GM13976 (cell line): ENCODE results near the gene CD99L2.
A peak's percentile ranks its signal among the peaks of the same experiment; 100 is the strongest.
"Not testable (repeated sequence)": the region's sequence is repeated elsewhere in the genome, so short reads cannot be mapped to it uniquely, and the experiment has no call there.

Source experiments
- DNase-seq: peaks from one replicate; pipeline ENCODE4 v3.0.0; 2012; ENCODE audit warnings: low spot score
- in situ Hi-C: fragments of 300-500 bp; cut with MboI; formaldehyde crosslinking; loops from one replicate; pipeline ENCODE4 v1.12.0; 2022; ENCODE audit warnings: low sequenced_read_pairs, mixed read lengths, inconsistent platforms; ENCODE audit not compliant: unreplicated experiment
- TF ChIP-seq, protein P1 (sequence below): IDR thresholded peaks from 2 replicates; pipeline ENCODE4 v1.5.1; 2012; ENCODE audit warnings: borderline replicate concordance, mild to moderate bottlenecking; ENCODE audit not compliant: insufficient read depth; ENCODE audit errors: extremely low read depth, missing control alignments, control extremely low read depth

Gene CD99L2

DNA sequence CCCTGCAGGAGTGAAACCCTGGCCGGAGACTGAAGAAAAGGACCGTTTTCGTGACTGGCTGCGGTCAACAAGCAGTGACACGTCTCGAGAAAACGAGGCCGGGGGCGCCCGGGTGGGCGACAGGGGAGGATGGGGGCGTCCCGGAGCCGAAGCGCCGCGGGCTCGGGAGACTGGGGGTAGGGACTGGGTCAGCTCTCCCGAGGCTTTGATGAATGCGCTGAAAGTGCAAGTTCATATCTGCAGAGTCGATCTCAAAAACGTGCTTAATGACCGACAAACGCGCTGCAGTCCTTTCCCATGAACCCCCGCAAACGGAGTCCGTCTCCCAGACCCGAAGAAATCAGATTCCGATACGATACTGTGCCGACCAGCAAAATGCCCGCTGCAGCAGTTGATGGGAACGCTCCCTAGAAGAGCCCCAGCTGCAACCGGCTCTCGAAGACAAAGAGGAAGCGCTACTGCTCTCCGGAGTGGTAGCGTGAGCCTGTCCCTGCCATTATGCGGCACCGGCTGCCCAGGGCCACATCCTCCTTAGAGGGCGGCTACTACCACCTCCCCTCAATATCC, 806 bp upstream of the CD99L2 start:
- in situ Hi-C loops: no loop called here
- TF ChIP-seq, protein P1, sequence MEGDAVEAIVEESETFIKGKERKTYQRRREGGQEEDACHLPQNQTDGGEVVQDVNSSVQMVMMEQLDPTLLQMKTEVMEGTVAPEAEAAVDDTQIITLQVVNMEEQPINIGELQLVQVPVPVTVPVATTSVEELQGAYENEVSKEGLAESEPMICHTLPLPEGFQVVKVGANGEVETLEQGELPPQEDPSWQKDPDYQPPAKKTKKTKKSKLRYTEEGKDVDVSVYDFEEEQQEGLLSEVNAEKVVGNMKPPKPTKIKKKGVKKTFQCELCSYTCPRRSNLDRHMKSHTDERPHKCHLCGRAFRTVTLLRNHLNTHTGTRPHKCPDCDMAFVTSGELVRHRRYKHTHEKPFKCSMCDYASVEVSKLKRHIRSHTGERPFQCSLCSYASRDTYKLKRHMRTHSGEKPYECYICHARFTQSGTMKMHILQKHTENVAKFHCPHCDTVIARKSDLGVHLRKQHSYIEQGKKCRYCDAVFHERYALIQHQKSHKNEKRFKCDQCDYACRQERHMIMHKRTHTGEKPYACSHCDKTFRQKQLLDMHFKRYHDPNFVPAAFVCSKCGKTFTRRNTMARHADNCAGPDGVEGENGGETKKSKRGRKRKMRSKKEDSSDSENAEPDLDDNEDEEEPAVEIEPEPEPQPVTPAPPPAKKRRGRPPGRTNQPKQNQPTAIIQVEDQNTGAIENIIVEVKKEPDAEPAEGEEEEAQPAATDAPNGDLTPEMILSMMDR: no peak
- peak; percentile 45 for DNase-seq

GRCh38 chrX:150897421-150898320, 797 bp downstream of the CD99L2 start:
- TF ChIP-seq, protein P1: no peak

GRCh38 chrX:150896632-150897031, 1.8 kb downstream of the CD99L2 start:
- no peak for DNase-seq
- TF ChIP-seq, protein P1: no peak
- in situ Hi-C loops: no loop called here

More at GRCh38 chrX:150897421-150898320, 797 bp downstream of the CD99L2 start:
- in situ Hi-C loops: no loop called here
- DNase-seq: no peak

DNA sequence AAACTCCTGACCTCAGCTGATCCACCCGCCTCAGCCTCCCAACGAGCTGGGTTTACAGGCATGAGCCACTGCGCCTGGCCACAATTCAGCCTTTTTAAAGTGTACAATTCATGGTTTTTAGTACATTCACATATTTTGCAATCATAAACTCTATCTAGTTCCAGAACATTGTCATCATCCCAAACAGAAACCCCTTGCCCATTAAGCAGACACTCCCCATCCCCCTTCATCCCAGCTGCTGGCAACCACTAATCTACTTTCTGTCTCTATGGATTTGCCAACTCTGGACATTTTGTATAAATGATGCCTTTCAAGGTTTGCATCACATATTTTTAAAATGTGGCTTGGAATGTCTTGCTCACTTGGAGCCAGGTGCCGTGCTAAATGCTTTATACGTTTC, 4.5 kb downstream of the CD99L2 start:
- TF ChIP-seq, protein P1: no peak
- no peak for DNase-seq
- in situ Hi-C loops: no loop called here

- TF ChIP-seq, protein P1: no peak
- in situ Hi-C loops: no loop called here
- DNase-seq: no peak
Measured at GRCh38 chrX:150889131-150889530, 9.3 kb downstream of the CD99L2 start.

DNA sequence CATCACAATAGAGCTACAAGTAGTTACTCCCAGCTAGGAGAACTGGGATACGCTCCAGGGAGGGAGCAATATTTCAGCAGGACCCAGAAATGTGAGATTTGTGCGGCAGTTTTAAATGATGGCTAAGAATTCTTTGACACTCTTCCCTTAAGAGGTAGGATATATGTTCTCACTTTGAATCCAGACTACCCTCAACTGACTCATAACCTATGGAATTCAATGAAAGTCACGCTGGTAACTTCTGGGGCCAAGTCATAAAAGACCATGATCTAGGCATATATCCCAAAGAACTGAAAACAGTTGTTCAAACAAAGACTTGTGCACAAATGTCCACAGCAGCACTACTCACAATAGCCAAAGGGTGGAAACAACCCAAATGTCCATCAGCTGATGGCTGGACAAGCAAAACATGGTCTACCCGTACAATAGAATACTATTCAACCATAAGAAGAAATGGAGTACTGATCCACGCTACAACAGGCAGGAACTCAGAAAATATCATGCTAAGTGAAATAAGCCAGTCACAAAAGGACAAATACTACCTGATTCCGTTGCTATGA, 10.5 kb downstream of the CD99L2 start:
- in situ Hi-C loops: no loop called here
- DNase-seq: no peak
- TF ChIP-seq, protein P1: no peak

- DNase-seq, in situ Hi-C loops: not testable (repeated sequence)
Measured at GRCh38 chrX:150887268-150887667, 11.2 kb downstream of the CD99L2 start.
